Measurements from ENCODE around the gene HADHA. TPM values are rescaled to one million over a fixed set of nuclear protein-coding genes. Genes with fewer than 3 reads are reported as not detected.

HADHA gene
- total and polyA plus RNA-seq, 2 donors (not counting 3 experiments of a cell fraction or from before 2014, with no cell fraction given), result 79.4 to 158 TPM

DNA sequence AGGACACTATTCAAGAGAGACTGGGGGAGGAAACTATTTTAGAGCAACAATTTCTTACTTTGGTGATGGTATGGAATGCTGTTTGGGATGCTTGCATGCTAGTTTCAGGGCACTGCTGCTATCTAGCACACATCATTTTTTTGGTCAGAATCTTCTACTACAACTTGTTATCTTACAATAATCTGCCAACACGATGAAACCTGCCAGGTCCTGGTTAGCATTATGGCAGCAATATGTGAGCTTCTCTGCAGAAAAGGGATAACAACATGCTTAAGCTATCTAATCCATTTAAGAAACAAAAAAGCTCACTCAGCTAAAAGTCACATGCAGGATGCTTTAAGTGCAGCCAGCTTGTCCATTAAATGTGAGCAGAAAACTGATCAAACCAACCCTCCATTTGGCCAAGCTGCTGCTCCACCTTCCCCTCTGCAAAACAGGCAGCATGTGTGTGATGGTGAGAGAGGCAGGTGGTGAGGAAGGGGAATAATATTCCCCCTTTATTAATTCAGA is 41.4 kb downstream of the HADHA start:
- POLR2A ChIA-PET, result no interaction called here
- Histone ChIP-seq H3K9me3 (replicated peaks; ENCODE audit: control insufficient read depth, insufficient read depth, low read length) (no peaks in the 10 kb centered on the region), H3K4me1 (ENCODE audit: control insufficient read depth, extremely low read depth, insufficient read depth, low read length) (no peaks in the 10 kb centered on the region), H3K79me2 (ENCODE audit: control insufficient read depth, insufficient read depth, low read length) (no peaks in the 10 kb centered on the region), H3K27me3 (ENCODE audit: control insufficient read depth in 2 of 2, insufficient read depth in 2 of 2, low read length in 2 of 2) (no peaks in the 10 kb centered on the region), H3K4me2 (ENCODE audit: insufficient read depth, low read length) (no peak overlapping the region), H3K9me1 (replicated peaks; ENCODE audit: control insufficient read depth, extremely low read depth, insufficient read depth, low read length) (no peaks in the 10 kb centered on the region), H3K36me3 (ENCODE audit: control insufficient read depth in 2 of 2, extremely low read depth in 1 of 2, insufficient read depth in 2 of 2, low read length in 2 of 2) (peaks cover 11 to 20% of the 10 kb centered on the region in 2 experiments), H3K27ac (ENCODE audit: insufficient read depth, low read depth, low read length) (no peak overlapping the region), H3K4me3 (replicated peaks in 1 of 3; ENCODE audit: insufficient read depth in 1 of 3, low read depth in 1 of 3, low read length in 3 of 3) (no peak overlapping the region), H2AFZ (ENCODE audit: low read depth, low read length) (no peak overlapping the region), H4K20me1 (replicated peaks; ENCODE audit: control insufficient read depth, extremely low read depth, insufficient read depth, low read length) (no peaks in the 10 kb centered on the region), H3K9ac (replicated peaks; ENCODE audit: extremely low read depth, insufficient read depth, low read length) (no peak overlapping the region)
- CTCF ChIA-PET, result no interaction called here
- dilution Hi-C loops (cut with MboI; ENCODE audit: extremely low pct_ligation_motif_present, low sequenced_read_pairs), result no loop called here
- DNase-seq (ENCODE audit: low read depth, low spot score) (no peak), FAIRE-seq (no peak)
- BruUV-seq (replicated peaks), result no TSS peak
- intact Hi-C loops (cut with micrococcal nuclease), result no loop called here
- TF ChIP-seq, protein P1, sequence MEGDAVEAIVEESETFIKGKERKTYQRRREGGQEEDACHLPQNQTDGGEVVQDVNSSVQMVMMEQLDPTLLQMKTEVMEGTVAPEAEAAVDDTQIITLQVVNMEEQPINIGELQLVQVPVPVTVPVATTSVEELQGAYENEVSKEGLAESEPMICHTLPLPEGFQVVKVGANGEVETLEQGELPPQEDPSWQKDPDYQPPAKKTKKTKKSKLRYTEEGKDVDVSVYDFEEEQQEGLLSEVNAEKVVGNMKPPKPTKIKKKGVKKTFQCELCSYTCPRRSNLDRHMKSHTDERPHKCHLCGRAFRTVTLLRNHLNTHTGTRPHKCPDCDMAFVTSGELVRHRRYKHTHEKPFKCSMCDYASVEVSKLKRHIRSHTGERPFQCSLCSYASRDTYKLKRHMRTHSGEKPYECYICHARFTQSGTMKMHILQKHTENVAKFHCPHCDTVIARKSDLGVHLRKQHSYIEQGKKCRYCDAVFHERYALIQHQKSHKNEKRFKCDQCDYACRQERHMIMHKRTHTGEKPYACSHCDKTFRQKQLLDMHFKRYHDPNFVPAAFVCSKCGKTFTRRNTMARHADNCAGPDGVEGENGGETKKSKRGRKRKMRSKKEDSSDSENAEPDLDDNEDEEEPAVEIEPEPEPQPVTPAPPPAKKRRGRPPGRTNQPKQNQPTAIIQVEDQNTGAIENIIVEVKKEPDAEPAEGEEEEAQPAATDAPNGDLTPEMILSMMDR (IDR thresholded peaks at IDR 0.05; ENCODE audit: extremely low read depth in 1 of 2, insufficient read depth in 1 of 2, low read depth in 1 of 2, low read length in 2 of 2), result no peak
- TF ChIP-seq POLR2AphosphoS5 (IDR thresholded peaks at IDR 0.05; ENCODE audit: insufficient read depth, low read depth, low read length) (no peak), FOS (IDR thresholded peaks at IDR 0.05; ENCODE audit: borderline replicate concordance, insufficient read depth, low read length) (no peak), JUN (IDR thresholded peaks at IDR 0.05; ENCODE audit: borderline replicate concordance, insufficient read depth, insufficient read length, low read depth) (no peak), EZH2 (IDR thresholded peaks at IDR 0.05; ENCODE audit: borderline replicate concordance, low read depth, low read length, severe bottlenecking) (no peak), GATA2 (IDR thresholded peaks at IDR 0.05; ENCODE audit: insufficient read depth, insufficient read length, low read depth, low read length) (no peak), MYC (IDR thresholded peaks at IDR 0.05; ENCODE audit: low read depth, low read length) (no peak)
- TF ChIP-seq, protein P2, sequence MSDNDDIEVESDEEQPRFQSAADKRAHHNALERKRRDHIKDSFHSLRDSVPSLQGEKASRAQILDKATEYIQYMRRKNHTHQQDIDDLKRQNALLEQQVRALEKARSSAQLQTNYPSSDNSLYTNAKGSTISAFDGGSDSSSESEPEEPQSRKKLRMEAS (IDR thresholded peaks at IDR 0.05; ENCODE audit: insufficient read depth, insufficient read length), result no peak
